GM18907 (cell line): ENCODE measurements around the gene KLF7.

ENCODE experiments used
- ATAC-seq: cut with Tn5 transposase; IDR thresholded peaks from one replicate; pipeline ENCODE4 v1.9.1; 2021; ENCODE audit warnings: mild to moderate bottlenecking, moderate library complexity; ENCODE audit not compliant: unreplicated experiment

The KLF7 gene

DNA sequence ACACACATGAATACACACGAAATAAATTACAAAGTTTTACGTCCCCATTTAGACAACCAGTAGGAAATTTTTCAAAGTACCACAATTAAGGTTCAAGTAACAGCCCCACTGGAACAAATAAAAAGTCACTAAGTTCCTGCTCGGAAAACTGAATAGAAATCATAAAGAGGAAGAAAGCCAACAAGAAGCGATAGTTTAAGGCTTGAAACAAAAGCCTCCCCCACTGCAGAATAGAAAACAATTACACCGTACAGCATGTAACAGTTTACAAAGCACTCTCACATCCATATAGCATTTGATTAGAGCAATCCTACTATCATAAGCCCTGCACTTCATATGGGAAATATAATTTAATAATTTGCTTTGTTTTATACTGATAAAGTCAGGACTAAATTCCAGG is 15.5 kb downstream of the KLF7 start:
- ATAC-seq: no peak

DNA sequence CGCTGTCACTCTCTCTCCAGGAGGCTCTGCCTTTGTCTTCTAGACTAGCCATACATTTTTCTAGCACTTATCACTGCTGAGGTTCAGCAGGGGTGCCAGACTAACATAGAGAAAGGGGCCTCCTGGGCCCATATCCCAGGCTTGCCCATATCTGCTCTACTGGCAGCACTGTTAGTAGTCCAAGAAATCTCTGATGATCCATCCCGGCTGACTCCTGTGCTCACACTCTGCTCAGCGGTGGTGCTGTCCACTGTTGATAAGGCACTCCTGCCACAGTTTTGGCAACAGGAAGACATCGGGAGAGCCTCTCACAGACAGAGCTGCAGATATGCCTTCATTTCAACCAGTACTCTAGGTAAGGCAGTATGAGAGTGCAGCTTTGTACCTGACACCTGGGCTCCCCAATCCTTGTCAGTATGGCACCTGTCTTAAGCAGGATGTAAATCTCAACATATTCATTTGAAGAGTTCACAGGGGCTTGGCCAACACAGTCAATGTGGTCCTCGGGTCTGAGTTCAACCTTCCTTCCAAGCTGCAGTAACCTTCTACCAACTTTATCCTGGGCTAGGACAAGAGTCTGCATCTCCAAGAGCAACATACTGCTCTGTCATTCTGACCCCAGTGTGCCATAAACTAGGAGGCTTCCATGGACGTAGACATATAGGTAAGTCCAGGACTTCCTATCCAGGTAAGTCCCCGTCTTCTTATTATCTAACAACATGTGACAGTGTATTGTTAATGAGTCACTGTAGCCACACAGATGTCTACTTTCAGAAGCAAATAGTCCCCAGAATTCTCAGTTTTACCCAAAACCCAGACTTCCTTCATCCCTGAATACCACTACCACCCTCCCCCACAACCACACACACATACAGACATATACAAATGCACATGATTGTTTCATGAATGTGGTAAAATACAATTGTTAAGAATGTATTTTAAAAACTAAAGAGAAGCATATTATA is 16.2 kb downstream of the KLF7 start:
- peak; percentile 93 for ATAC-seq

DNA sequence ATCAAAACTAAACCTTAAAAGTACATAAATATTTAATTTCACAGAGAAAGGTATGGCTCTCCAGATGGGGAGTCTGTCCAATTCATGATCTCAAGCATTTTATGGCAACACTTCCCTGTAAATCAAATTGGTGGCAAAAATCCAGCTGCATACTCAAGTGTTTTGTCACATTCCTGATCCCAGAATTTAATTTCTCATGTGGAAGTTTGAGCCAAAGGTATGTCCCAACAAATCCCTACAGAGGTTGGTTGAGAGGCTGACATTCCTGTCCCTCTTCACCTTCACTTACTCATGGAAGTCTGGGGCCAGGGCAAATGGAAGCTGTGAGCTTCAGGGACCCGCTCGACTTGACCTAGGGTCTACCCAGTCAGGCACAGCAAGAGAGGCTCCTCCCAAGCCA is 17.7 kb downstream of the KLF7 start:
- no peak for ATAC-seq

DNA sequence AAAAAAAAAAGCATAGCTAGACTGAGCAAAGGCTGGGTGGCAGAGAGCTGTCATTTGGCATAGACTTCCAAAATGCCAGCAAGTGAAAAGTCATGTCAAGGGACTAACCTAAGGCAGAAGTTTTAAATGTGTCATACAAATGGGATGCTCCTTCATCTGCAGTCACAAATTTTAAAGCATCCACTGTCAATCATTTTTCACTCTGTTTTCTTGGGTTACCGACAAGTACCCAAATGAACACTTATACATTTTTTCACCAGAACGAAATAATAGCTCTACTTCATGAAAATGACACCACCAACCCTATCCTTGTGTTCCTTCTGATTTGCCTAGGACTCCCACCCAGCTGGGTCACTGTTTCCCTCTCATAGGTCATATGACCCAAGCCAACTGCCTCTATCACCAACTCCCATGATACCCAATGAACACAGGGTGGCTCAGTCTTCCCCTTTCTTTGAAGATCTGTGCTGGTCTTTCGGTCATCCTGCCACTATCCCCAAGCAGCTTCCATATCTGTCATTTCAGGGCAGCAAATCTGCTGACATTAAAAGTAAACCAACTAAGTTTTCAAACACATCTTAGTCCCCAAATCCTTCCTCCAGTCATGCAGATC is 21.5 kb downstream of the KLF7 start:
- no peak for ATAC-seq

DNA sequence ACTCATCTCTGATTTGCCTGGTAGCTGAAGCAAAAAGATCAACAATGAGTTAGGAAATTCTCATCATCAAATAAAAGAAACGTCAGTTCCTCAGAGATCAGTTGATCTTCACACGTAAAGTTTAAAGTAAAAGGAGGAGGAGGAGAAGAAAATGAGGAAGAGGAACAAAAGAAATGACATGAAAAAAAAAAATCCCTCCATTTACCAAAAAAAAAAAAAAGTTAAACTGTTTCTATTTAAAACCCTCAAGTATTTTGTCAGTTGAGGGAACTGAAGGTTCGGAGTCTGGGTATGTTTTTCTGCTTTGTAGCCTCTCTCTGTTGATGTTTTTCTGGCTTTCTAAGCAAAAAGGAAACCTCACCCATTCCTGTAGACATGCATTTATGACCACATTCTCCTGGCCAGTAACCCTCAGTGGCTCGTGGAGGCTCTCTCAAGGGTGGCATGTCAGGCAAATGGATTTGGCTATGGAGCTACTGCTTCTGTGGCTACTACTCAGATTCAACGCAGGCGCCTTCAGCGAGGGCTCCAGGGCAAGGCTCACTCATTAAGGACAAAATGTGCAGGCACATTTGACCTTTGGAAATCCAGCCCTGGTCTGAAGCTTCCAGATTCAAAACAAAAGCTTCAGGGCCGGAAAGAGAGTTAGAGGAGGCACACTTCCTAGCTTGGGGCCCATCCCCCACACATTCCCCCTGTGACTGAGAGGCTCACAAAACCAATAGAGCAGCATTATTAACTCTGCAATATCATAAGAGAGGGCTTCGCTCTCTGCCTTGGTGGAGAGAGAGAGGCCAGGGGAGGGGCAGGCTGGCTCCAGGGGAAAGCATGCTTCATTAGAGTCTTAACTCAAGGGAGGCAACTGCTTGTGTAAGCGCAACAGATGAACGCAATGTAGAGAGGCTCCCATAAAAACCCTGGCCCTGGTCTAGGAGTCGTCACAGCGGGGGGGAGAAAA is 22.3 kb downstream of the KLF7 start:
- peak; percentile 64 for ATAC-seq

DNA sequence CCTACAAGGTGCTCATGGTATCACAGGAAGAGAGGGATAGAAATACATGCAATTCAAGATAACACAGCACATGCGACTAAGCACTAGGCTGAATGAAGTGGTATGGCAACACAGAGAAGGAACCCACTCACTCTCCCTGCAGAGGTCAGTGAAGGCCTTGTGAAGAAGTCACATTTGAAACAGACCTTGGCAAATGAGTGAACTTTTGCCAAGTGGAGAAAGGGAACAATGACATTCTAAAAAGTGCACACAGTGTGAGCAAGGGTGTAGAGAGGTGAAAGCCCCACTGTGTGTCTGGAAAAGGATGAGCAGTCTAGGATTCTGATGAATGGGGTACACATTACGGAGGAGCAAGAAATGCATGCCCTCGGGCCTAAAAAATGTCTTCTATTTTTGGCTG is 23.3 kb downstream of the KLF7 start:
- no peak for ATAC-seq

DNA sequence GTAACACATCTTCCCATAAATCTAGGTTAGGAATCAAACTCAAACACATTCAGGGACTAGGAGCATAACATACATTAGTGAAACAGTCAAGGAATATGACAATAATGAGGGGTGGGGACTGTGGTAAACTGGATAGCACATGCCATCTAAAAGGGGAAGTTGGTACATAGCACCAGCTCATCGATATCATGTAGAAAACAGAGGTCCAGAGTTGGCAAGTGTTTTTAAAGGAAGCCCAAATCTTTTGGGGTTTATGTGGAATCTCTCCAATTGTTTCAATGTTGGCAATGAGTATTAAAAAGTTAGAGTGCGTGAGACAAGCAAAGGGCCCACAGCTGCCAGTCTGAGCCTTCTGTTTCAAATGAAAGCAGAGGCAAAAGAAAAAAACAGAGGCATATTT is 24.4 kb downstream of the KLF7 start:
- ATAC-seq: no peak

DNA sequence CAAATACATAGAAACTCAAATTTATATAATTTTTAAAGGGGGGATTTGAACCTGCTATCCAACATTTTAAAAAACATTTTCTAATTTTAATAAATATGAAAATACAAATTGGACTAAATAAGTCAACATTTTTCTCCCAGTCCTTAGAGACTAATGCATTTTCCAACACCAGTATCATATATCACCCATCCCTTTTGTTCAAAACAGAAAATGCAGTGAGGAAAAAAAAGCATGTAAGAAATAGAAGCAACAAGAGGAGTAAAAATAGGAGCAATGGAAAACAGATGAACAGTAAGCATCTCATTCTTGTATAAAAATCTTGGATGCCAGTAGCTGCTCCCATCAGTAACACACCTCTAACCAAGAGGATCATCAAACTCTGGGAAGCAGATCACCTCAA is 25.5 kb downstream of the KLF7 start:
- ATAC-seq: no peak

DNA sequence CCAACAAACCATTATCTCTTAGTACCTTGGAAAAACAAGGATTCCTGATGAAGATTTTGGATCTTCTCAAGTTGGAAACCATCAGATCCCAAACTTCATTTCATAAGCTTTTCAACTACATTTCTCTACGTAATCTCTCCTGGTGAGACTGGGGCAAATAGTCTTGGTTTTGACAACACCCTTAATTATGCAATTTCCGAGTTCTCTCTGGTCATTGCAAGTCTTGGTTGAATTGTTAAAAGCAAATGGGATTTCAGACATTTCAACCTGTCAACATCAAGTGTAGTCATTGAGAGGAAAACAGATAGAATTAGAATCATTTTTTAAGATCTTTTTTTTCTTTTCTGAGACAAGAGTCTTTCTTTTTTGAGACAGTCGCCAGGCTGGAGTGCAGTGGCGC is 26.2 kb downstream of the KLF7 start:
- no peak for ATAC-seq

DNA sequence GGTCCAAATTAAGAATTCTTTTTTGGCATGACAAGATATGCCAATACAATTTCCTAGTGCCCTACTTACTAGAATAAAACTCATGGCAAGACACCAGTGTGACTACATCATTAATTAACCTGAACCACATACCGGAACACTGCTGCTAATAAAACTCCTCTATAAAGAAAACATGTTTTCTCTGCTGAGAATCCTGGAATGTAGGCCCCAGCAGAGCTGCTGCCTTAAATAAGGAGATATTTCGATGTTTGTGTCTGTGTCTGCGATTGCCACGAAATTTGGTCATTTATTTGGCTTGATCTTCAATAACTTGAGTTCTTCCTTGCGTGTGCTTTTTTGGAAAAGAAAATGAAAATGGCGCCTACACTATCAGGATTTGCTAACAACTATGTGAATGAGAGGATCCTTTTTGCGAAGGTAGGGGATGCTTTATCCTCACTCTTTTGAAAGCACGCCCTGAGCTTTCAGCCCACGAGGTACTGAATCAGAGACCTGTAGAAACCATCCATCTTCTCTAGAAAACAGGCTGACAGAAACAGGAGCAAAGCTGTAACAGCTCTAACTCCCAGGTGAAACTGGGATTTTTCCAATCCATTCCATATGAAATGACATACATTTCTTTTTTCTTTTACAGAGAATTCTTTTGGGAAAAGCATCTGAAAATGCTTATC is 27.0 kb downstream of the KLF7 start:
- ATAC-seq: no peak

DNA sequence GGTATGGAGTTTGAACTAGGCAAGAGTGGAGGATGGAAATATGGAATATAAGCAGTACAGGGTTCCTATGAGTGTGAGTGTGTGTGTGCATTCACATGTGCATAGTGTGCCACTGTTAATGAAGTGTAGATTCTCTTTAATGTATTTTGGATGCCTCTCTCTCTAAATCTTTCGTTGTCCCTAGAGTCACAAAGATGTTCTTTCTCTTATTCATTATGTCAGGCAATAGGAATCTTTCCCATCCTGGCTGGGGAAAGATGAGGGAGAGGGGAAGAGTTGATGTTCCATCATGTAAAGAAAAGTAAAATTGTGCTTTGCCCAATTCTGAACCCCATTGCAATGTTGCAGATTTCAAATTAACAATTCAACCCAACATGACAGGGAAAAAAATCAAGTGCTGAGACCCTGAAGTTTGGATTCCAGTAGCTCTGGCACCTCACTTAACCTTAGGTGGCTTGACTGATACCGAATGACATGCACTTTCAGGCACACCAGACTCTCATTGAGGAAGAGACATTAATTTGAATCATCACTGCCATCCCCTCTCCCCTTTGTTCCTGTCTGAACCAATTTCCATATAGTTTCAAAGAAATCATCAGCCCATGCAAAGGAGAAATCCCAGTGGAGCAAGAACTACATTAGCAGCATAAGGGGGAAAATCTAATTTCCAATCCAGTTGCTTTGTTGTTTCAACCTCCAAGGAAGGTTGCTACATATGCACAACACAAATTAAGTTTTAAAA is 28.0 kb downstream of the KLF7 start:
- no peak for ATAC-seq

DNA sequence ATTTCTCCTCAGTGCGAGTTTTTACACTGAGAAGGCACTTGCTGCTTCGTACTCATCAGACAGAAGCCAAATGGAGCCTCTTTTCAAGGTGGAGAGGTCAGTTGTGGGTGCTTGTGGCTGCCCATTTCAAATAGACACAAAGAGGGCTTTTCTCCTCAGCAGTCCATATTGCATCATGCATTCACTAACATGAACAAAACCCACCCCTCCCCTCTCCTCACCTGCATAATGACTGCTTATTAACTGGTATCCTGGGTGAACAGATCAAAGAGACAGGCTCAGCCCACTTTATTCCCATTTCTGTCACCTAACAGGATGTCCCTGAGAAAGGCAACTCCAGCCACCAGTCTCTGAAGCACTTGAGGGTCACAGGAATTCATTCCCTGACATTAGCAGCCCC is 28.9 kb downstream of the KLF7 start:
- no peak for ATAC-seq

DNA sequence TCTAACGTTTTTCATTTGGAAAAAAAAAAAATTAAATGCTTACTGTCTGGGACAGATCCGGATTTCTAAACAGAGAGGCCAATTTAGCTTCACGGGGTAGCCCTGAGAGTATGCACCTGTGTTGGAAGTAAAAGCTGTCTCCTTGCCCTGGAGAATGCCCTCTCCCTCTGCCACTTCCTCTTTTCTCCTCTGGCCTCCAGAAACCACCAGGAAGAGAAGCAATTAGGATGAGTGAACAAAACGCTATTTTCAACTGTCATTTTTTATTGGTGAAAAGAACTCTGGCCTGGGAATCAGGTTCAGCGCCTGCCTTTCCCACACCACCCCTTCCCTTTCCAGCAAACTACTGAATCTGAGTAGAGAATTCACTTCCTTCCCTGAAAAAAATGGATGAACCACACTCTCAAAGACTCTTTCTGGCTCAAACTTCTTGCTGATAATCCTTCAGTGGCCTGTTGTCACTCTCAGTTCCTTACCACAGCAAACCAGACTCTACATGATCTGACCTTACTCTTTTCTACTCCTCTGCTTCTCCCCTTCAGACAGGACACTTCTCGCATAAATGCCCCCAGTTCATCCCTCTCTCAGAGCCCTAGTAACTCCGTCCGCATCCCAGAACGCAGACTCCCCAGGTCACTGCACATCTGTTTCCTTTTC is 29.8 kb downstream of the KLF7 start:
- no peak for ATAC-seq

DNA sequence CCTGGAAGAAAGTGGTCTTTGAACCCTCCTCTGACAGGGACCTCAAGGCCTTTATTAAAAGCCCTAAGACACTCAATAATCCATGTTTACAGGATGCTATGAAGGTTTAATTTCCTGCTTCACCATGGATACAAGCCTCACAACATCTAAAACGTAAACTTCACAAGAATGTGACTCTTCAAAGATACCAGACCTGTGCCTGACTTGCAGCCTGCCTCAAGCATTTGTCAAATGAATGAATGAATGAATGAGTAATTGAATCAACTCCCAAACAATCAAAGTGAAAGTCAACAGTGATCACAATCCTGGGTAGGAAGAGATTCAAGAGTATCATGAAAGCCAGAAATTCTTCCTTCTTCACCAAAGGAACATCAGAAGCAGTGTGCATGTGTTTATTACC is 30.4 kb downstream of the KLF7 start:
- no peak for ATAC-seq

DNA sequence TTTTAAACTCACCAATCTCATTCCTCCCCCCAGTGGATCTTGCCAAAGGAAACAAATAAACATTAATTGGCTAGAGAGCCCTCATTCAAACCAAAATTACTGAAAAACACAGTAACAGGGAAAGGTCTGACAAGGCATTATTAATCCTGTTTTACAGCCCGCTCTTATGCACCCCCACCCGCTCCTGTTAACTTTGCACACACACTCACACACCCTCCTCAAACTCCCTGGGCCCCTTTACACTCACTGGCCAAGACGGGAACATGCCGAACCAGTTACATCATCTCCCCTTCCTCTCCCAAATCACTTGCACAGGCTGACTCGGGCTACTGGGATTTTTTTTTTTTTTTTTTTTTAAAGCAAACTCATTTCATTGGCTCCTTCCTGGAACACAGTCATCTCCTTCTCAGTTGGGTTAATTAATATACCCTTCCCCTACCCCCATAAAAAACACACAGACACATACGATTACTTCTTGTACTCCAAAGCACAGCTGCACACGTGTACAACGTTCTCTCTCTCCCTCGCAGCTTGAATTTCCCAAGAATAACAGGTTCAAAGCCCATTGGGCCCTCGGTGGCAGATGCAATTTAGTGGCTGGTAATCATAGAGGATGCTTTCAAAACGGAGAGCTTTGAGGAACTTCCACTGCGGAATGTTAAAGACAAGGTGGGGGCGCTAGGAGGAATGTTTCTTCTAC is 31.8 kb downstream of the KLF7 start:
- ATAC-seq: no peak

DNA sequence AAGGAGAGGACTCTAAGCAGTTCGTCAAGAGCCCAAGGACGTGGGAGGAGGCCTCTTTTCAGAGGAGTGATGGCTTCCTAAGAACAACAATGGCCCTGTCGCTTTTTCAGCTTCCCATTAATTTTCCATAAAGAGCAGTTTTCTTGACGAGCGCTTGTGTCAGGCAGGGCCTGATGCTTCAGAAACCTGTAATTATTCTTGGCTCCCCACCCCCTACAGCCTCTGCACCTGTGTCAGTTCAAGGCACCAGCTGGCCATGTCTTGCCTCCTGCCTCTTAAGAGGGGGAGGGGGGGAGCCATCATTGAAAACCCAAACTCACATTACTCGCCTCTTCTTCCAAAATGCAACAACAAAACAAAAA is 32.3 kb downstream of the KLF7 start:
- no peak for ATAC-seq

DNA sequence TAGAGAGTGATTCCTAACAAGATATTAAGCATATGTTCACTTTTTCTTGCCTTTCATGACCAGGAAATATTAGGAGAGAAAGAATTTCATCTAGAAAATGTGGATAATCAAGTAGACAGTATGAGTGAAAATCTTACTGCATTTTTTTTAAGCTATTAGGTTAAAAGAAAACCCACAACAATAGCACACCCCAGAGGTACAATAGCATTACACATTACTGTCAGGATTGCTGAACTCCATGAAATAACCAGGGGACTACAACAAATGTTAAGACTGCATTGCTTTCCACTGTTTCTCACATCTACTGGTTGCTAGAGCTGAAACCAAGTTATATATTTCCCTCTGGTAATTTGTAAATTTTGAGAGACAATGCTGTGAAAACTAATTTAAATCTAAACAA is 33.7 kb downstream of the KLF7 start:
- ATAC-seq: no peak

DNA sequence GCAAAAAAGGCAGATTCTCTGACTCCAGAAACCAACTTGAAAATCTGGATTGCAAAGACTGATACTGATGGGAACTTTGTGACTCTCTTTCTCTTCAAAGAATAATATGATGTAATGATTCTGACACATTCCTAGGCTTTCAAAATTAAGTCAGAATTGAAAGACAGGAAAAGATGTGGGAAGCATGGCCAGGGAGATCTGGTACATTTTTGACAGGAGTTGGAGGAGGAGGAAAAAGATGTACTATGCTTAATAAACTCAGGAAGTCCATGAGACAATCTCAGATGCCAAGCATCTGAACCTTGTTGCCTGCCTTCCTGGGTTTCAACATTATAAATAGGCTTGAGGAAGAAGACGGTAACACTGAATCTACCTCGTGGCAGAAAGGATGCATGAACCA is 34.2 kb downstream of the KLF7 start:
- no peak for ATAC-seq

DNA sequence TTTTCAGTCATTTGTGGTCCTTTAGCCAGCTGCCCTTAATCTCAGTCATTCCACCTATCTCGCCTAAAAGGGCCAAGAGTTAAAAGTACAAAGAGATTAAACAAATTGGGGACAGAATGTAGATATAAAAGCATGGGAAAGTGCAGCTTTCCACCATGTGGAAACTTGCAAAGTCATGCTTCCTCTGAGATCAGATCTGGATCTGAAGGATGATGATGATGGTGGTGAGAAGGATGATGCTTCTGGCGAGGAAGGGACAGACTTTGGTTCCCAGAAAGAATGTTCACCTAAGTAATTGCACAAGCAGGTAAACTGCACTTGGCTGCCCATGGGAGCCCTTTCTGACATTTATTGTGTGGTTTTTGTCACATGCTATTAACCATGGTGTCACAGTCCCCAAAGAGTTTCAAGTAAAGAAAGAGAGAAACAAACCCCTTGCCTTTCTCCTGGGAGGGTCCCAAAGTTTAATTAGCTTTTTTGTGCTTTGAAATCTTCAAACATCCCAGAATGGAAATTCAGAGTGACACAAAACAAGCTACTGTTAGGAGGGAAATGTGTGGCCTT is 34.7 kb downstream of the KLF7 start:
- ATAC-seq: no peak
